Activated CD4-positive, alpha-beta T cell treated with anti-CD3 and anti-CD28 coated beads, Interleukin-2, amount 10 ng/mL, durations not matched to agents 24 days and 14 days (primary cell): ENCODE data around the gene ACLY. TPM values are rescaled to one million over a fixed set of nuclear protein-coding genes. Genes with fewer than 3 reads are reported as not detected.
"Not testable (repeated sequence)": the region's sequence is repeated elsewhere in the genome, so short reads cannot be mapped to it uniquely, and the experiment has no call there.

Experiments used
- DNase-seq: peaks from one replicate; pipeline ENCODE4 v3.0.0; 2022
- H3K27ac Mint-ChIP-seq: one replicate; pipeline ENCODE4 v1.8.0; 2022; ENCODE audit warnings: mild to moderate bottlenecking, mixed read lengths
- H3K27me3 Mint-ChIP-seq: one replicate; pipeline ENCODE4 v1.8.0; 2022; ENCODE audit warnings: mixed read lengths
- H3K36me3 Mint-ChIP-seq: one replicate; pipeline ENCODE4 v1.8.0; 2022; ENCODE audit warnings: low read depth, mild to moderate bottlenecking, mixed read lengths
- H3K4me1 Mint-ChIP-seq: one replicate; pipeline ENCODE4 v1.8.0; 2021; ENCODE audit warnings: mixed read lengths
- H3K4me3 Mint-ChIP-seq: one replicate; pipeline ENCODE4 v1.8.0; 2022; ENCODE audit warnings: mild to moderate bottlenecking, moderate library complexity, mixed read lengths
- H3K9me3 Mint-ChIP-seq: one replicate; pipeline ENCODE4 v1.8.0; 2021; ENCODE audit warnings: mixed read lengths
- intact Hi-C: fragments of 100-400 bp; cut with micrococcal nuclease; formaldehyde crosslinking; loops from one replicate; pipeline ENCODE4 v1.15.1; 2023
- total RNA-seq: library from RNA; stranded (reverse); gene quantifications from 2 replicates; pipeline ENCODE4 v1.2.3, GENCODE V29; 2022

Gene ACLY
- total RNA-seq, 1 donor from 2014 or later: 225 TPM

- peak overlapping the region; percentile 59 for H3K4me3 Mint-ChIP-seq
- peak overlapping the region; percentile 94 for H3K27ac Mint-ChIP-seq
- H3K9me3 Mint-ChIP-seq: no peaks in the 10 kb centered on the region
- DNase-seq: peak; percentile 68
- H3K27me3 Mint-ChIP-seq: no peaks in the 10 kb centered on the region
- peaks cover 70% of the 10 kb centered on the region for H3K36me3 Mint-ChIP-seq
- intact Hi-C loops: no loop called here
- peaks cover 38% of the 10 kb centered on the region for H3K4me1 Mint-ChIP-seq
Measured at GRCh38 chr17:41868568-41868967, 50.2 kb downstream of the ACLY start.

GRCh38 chr17:41865596-41865893, 53.2 kb downstream of the ACLY start:
- intact Hi-C loops: loop anchor here (1.0 to 2.0 kb wide), 3 partner anchors 53 to 177 kb away; partner anchors contain the start of genes ACLY and EIF1
- Mint-ChIP-seq H3K4me1 (peaks cover 41% of the 10 kb centered on the region), H3K4me3 (no peak overlapping the region), H3K9me3 (no peaks in the 10 kb centered on the region), H3K27me3 (no peaks in the 10 kb centered on the region), H3K36me3 (peaks cover 44% of the 10 kb centered on the region), H3K27ac (no peak overlapping the region)
- DNase-seq: no peak

- no peaks in the 10 kb centered on the region for H3K27me3 Mint-ChIP-seq
- intact Hi-C loops: loop anchor here (1.0 to 2.0 kb wide), 3 partner anchors 53 to 176 kb away; partner anchors contain the start of genes ACLY and EIF1
- no peak within 1 kb of the TSS for H3K4me3 Mint-ChIP-seq
- no peak within 1 kb of the TSS for H3K27ac Mint-ChIP-seq
- H3K4me1 Mint-ChIP-seq: peaks cover 39% of the 10 kb centered on the region
- H3K9me3 Mint-ChIP-seq: no peaks in the 10 kb centered on the region
- peaks cover 39% of the 10 kb centered on the region for H3K36me3 Mint-ChIP-seq
- peak; percentile 97 for DNase-seq
Measured at GRCh38 chr17:41864836-41865595, 53.7 kb downstream of the ACLY start, which contains the start of gene KLHL11. TSS of gene KLHL11 (minus strand) at chr17:41865423. CDS start at chr17:41865370, 53 bp downstream.

GRCh38 chr17:41864498-41864835, 54.3 kb downstream of the ACLY start:
- Mint-ChIP-seq H3K4me3 (no peak overlapping the region), H3K9me3 (no peaks in the 10 kb centered on the region), H3K27me3 (no peaks in the 10 kb centered on the region), H3K27ac (no peak overlapping the region), H3K4me1 (peaks cover 35% of the 10 kb centered on the region), H3K36me3 (peaks cover 36% of the 10 kb centered on the region)
- intact Hi-C loops: loop anchor here (2.0 kb wide), 1 partner anchor 176 kb away; the partner anchor contains the start of gene EIF1
- DNase-seq: no peak

- intact Hi-C loops: no loop called here
- H3K9me3 Mint-ChIP-seq: no peaks in the 10 kb centered on the region
- peak; percentile 72 for DNase-seq
- no peaks in the 10 kb centered on the region for H3K27me3 Mint-ChIP-seq
- H3K4me3 Mint-ChIP-seq: no peak overlapping the region
- H3K4me1 Mint-ChIP-seq: peaks cover 23% of the 10 kb centered on the region
- H3K27ac Mint-ChIP-seq: no peak overlapping the region
- H3K36me3 Mint-ChIP-seq: peaks cover 24% of the 10 kb centered on the region
Measured at GRCh38 chr17:41863074-41863848, 55.5 kb downstream of the ACLY start.

GRCh38 chr17:41860254-41860931, 58.4 kb downstream of the ACLY start:
- Mint-ChIP-seq H3K27me3 (no peaks in the 10 kb centered on the region), H3K36me3 (peaks cover 8% of the 10 kb centered on the region), H3K9me3 (no peaks in the 10 kb centered on the region), H3K4me3 (no peak overlapping the region), H3K27ac (no peak overlapping the region), H3K4me1 (peaks cover 11% of the 10 kb centered on the region)
- intact Hi-C loops: no loop called here
- DNase-seq: no peak

GRCh38 chr17:41851382-41851781, 67.4 kb downstream of the ACLY start:
- H3K4me3 Mint-ChIP-seq, H3K27ac Mint-ChIP-seq, H3K4me1 Mint-ChIP-seq, DNase-seq, H3K27me3 Mint-ChIP-seq, H3K9me3 Mint-ChIP-seq, intact Hi-C loops: not testable (repeated sequence)
- H3K36me3 Mint-ChIP-seq: peaks cover 33% of the 10 kb centered on the region

GRCh38 chr17:41849251-41849990, 69.3 kb downstream of the ACLY start:
- Mint-ChIP-seq H3K27me3 (no peaks in the 10 kb centered on the region), H3K9me3 (no peaks in the 10 kb centered on the region), H3K4me1 (peaks cover 3% of the 10 kb centered on the region), H3K4me3 (no peak overlapping the region), H3K27ac (no peak overlapping the region), H3K36me3 (peaks cover 22% of the 10 kb centered on the region)
- DNase-seq: no peak
- intact Hi-C loops: no loop called here

GRCh38 chr17:41848788-41849187, 70.0 kb downstream of the ACLY start:
- Mint-ChIP-seq H3K9me3 (no peaks in the 10 kb centered on the region), H3K4me3 (no peak overlapping the region), H3K4me1 (peaks cover 3% of the 10 kb centered on the region), H3K27me3 (no peaks in the 10 kb centered on the region), H3K27ac (no peak overlapping the region), H3K36me3 (peaks cover 15% of the 10 kb centered on the region)
- intact Hi-C loops: no loop called here
- DNase-seq: no peak

- Mint-ChIP-seq H3K4me3 (no peak overlapping the region), H3K4me1 (no peaks in the 10 kb centered on the region), H3K27ac (no peak overlapping the region), H3K9me3 (no peaks in the 10 kb centered on the region), H3K36me3 (peaks cover 2% of the 10 kb centered on the region), H3K27me3 (no peaks in the 10 kb centered on the region)
- intact Hi-C loops: no loop called here
- no peak for DNase-seq
Measured at GRCh38 chr17:41844971-41845370, 73.8 kb downstream of the ACLY start.

- H3K27ac Mint-ChIP-seq, DNase-seq, H3K9me3 Mint-ChIP-seq, H3K4me3 Mint-ChIP-seq, intact Hi-C loops, H3K4me1 Mint-ChIP-seq, H3K36me3 Mint-ChIP-seq, H3K27me3 Mint-ChIP-seq: not testable (repeated sequence)
Measured at GRCh38 chr17:41840781-41841180, 78.0 kb downstream of the ACLY start.

GRCh38 chr17:41839448-41839847, 79.3 kb downstream of the ACLY start:
- H3K36me3 Mint-ChIP-seq, DNase-seq, H3K9me3 Mint-ChIP-seq, H3K4me3 Mint-ChIP-seq, intact Hi-C loops, H3K27me3 Mint-ChIP-seq, H3K27ac Mint-ChIP-seq: not testable (repeated sequence)
- peaks cover 15% of the 10 kb centered on the region for H3K4me1 Mint-ChIP-seq

GRCh38 chr17:41837761-41838538, 80.8 kb downstream of the ACLY start, which contains the start of gene KLHL10:
TSS of gene KLHL10 (plus strand) at chr17:41837825. CDS start at chr17:41837933, 108 bp downstream.
- no peak for DNase-seq
- H3K4me1 Mint-ChIP-seq: peaks cover 15% of the 10 kb centered on the region
- H3K27ac Mint-ChIP-seq: no peak within 1 kb of the TSS
- H3K36me3 Mint-ChIP-seq: peaks cover under 1% of the 10 kb centered on the region
- no peaks in the 10 kb centered on the region for H3K9me3 Mint-ChIP-seq
- peak within 1 kb of the TSS; percentile 85 for H3K4me3 Mint-ChIP-seq
- intact Hi-C loops: no loop called here
- peaks cover 8% of the 10 kb centered on the region for H3K27me3 Mint-ChIP-seq
